GM12891 (cell line): Measurements from ENCODE around the gene PTCH1.

ENCODE experiments used
- PAX5 ChIP-seq: IDR thresholded peaks from 2 replicates; pipeline ENCODE4 v1.6.1; 2011; ENCODE audit warnings: low read length, moderate library complexity, mild to moderate bottlenecking; ENCODE audit not compliant: insufficient read depth, severe bottlenecking
- POLR2A ChIP-seq: IDR thresholded peaks from 2 replicates; pipeline ENCODE4 v1.6.1; 2011; ENCODE audit warnings: low read depth, low read length, control low read depth
- POLR2AphosphoS5 ChIP-seq: IDR thresholded peaks from 2 replicates; pipeline ENCODE4 v1.6.1; 2011; ENCODE audit warnings: low read depth, low read length, control low read depth
- POU2F2 ChIP-seq: IDR thresholded peaks from 2 replicates; pipeline ENCODE4 v1.6.1; 2011; ENCODE audit warnings: low read depth, mild to moderate bottlenecking, control low read depth, low read length, moderate library complexity
- SPI1 ChIP-seq: IDR thresholded peaks from 2 replicates; pipeline ENCODE4 v1.6.1; 2011; ENCODE audit warnings: low read depth, low read length, control low read depth
- TAF1 ChIP-seq: IDR thresholded peaks from 2 replicates; pipeline ENCODE4 v1.6.1; 2011; ENCODE audit warnings: low read depth, low read length, control low read depth

GRCh38 chr9:95459178-95459577, 57.6 kb downstream of the PTCH1 start:
- no peak for TF ChIP-seq POLR2AphosphoS5
- no peak for TF ChIP-seq TAF1
- no peak for TF ChIP-seq PAX5
- no peak for TF ChIP-seq POU2F2
- TF ChIP-seq POLR2A: no peak
- TF ChIP-seq SPI1: no peak
